Neural progenitor cell (in vitro differentiated cells): Measurements from ENCODE around the gene MICAL2.

Experiments
- CTCF ChIP-seq: fragments of 200-600 bp; sonication (generic); IDR thresholded peaks from 2 replicates; pipeline ENCODE4 v1.5.1; 2017; ENCODE audit warnings: antibody characterized with exemption, mild to moderate bottlenecking
- EZH2 ChIP-seq: fragments of 200-600 bp; sonication (generic); IDR thresholded peaks from 2 replicates; pipeline ENCODE4 v1.6.1; 2017; ENCODE audit warnings: antibody characterized with exemption, mild to moderate bottlenecking, moderate library complexity
- EZH2phosphoT487 ChIP-seq: fragments of 200-600 bp; sonication (generic); IDR thresholded peaks from 2 replicates; pipeline ENCODE4 v1.6.1; 2017; ENCODE audit warnings: antibody characterized with exemption

GRCh38 chr11:12110201-12110713, at the start of gene MICAL2:
- no peak for TF ChIP-seq CTCF
- no peak for TF ChIP-seq EZH2
- no peak for TF ChIP-seq EZH2phosphoT487
